ENCODE results near the gene CALHM6.

DNA sequence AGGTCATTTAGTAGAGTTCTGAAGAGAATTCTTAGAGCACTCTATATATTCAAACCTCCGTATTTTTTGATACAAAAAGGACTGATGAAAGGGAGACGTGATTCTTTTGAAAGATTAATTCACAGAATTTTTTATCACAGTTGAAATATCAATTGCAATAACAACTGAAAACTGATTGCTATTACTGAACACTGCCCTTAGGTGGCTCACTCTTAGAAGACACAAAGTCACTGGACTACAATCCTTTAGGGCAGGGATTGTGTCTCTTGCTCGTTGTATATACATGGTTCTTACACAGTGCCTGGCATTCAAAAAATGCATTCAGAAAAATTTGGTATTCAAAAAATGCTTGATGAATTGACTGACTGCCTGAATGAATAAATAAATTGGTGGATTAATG lies 17.1 kb upstream of the CALHM6 start:
- TF ChIP-seq, protein P1, sequence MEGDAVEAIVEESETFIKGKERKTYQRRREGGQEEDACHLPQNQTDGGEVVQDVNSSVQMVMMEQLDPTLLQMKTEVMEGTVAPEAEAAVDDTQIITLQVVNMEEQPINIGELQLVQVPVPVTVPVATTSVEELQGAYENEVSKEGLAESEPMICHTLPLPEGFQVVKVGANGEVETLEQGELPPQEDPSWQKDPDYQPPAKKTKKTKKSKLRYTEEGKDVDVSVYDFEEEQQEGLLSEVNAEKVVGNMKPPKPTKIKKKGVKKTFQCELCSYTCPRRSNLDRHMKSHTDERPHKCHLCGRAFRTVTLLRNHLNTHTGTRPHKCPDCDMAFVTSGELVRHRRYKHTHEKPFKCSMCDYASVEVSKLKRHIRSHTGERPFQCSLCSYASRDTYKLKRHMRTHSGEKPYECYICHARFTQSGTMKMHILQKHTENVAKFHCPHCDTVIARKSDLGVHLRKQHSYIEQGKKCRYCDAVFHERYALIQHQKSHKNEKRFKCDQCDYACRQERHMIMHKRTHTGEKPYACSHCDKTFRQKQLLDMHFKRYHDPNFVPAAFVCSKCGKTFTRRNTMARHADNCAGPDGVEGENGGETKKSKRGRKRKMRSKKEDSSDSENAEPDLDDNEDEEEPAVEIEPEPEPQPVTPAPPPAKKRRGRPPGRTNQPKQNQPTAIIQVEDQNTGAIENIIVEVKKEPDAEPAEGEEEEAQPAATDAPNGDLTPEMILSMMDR (IDR thresholded peaks at IDR 0.05 in 8 of 11, conservative IDR thresholded peaks at IDR 0.05 in 3 of 11): peak in 9 of 11 experiments; percentile 25 to 65 (median 52)
- no peak for TF ChIP-seq POLR2A (IDR thresholded peaks at IDR 0.05)

Measured in spleen (tissue), 7 donors.